HEK293T (cell line): ENCODE data around the gene AP4S1.

Source experiments
- ARNT ChIP-seq: fragments of 450-650 bp; IDR thresholded peaks from 2 replicates; pipeline ENCODE4 v1.6.1; 2017; ENCODE audit warnings: mild to moderate bottlenecking
- BHLHE40 ChIP-seq: fragments of 450-650 bp; IDR thresholded peaks from 2 replicates; pipeline ENCODE4 v1.6.1; 2016; ENCODE audit warnings: mild to moderate bottlenecking, moderate library complexity, borderline replicate concordance
- CTBP1 ChIP-seq: fragments of 450-650 bp; IDR thresholded peaks from 2 replicates; pipeline ENCODE4 v1.6.1; 2016; ENCODE audit warnings: borderline replicate concordance
- ELF4 ChIP-seq: fragments of 450-650 bp; IDR thresholded peaks from 2 replicates; pipeline ENCODE4 v1.6.1; 2017; ENCODE audit warnings: antibody characterized with exemption
- FOXA1 ChIP-seq: fragments of 450-650 bp; IDR thresholded peaks from 2 replicates; pipeline ENCODE4 v1.6.1; 2016; ENCODE audit warnings: mild to moderate bottlenecking
- FOXK2 ChIP-seq: fragments of 450-650 bp; IDR thresholded peaks from 2 replicates; pipeline ENCODE4 v1.6.1; 2016; ENCODE audit warnings: mild to moderate bottlenecking
- FOXM1 ChIP-seq: fragments of 450-650 bp; IDR thresholded peaks from 2 replicates; pipeline ENCODE4 v1.6.1; 2017; ENCODE audit warnings: mild to moderate bottlenecking, borderline replicate concordance
- HDGF ChIP-seq: fragments of 450-650 bp; IDR thresholded peaks from 2 replicates; pipeline ENCODE4 v1.6.1; 2017; ENCODE audit warnings: antibody characterized with exemption, borderline replicate concordance
- NFRKB ChIP-seq: fragments of 450-650 bp; IDR thresholded peaks from 2 replicates; pipeline ENCODE4 v1.6.1; 2016; ENCODE audit warnings: mild to moderate bottlenecking, moderate library complexity
- SP1 ChIP-seq: fragments of 450-650 bp; IDR thresholded peaks from 2 replicates; pipeline ENCODE4 v1.6.1; 2017
- SUZ12 ChIP-seq: fragments of 450-650 bp; IDR thresholded peaks from 2 replicates; pipeline ENCODE4 v1.6.1; 2016; ENCODE audit warnings: mild to moderate bottlenecking
- TARDBP ChIP-seq: fragments of 450-650 bp; IDR thresholded peaks from 2 replicates; pipeline ENCODE4 v1.6.1; 2016
- ZNF384 ChIP-seq: fragments of 450-650 bp; IDR thresholded peaks from 2 replicates; pipeline ENCODE4 v1.6.1; 2016
- TF ChIP-seq, protein P1 (sequence below): fragments of 450-650 bp; IDR thresholded peaks from 2 replicates; pipeline ENCODE4 v1.6.1; 2016

DNA sequence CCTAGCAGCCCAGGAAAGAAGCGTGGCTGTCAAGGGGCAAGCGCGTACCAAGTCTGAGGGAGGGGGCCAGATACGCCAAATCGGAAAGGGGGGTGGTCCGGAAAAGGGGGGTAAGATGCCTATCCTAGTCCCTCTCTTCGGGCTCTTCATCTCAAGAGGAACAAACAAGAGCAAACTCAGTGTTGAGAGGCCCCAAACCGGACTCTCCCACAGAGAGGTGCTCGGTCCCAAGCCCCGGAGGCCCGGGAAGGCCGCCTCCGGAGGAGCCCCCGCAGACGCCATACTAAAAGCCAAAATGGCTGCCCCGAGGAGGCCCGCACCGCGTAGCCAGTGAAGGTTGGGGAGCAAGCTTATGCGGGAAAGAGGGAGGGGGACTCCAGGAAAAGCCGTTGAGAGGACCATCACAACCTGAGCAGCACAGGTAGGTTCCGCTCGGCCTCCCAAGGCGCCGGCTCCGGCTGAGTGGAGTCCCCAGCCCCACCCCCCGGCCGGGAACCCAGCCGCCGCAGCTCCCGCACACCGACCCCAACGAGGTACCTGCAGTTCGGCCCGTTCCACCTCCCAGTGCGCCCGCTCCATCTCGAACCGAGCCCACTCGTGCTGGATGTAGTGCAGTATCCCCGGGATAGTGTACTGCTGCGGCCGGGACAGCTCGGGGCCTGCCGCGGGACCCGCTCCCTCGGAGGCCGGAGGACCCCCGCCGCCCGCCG, at the start of gene AP4S1:
- TF ChIP-seq ELF4 (no peak), SP1 (no peak), SUZ12 (no peak), FOXA1 (no peak), FOXM1 (no peak), ZNF384 (no peak), BHLHE40 (no peak), ARNT (no peak), HDGF (no peak), FOXK2 (no peak), TARDBP (no peak), CTBP1 (no peak), NFRKB (no peak)
- TF ChIP-seq, protein P1, sequence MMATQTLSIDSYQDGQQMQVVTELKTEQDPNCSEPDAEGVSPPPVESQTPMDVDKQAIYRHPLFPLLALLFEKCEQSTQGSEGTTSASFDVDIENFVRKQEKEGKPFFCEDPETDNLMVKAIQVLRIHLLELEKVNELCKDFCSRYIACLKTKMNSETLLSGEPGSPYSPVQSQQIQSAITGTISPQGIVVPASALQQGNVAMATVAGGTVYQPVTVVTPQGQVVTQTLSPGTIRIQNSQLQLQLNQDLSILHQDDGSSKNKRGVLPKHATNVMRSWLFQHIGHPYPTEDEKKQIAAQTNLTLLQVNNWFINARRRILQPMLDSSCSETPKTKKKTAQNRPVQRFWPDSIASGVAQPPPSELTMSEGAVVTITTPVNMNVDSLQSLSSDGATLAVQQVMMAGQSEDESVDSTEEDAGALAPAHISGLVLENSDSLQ: no peak
